HepG2 (cell line): ENCODE data around the gene CMIP. TPM values are rescaled to one million over a fixed set of nuclear protein-coding genes. Genes with fewer than 3 reads are reported as not detected.

ENCODE experiments used
- ATM ChIP-seq: fragments of 450-650 bp; IDR thresholded peaks from 2 replicates; pipeline ENCODE4 v1.7.1; 2017; ENCODE audit warnings: mild to moderate bottlenecking, borderline replicate concordance
- CENPX ChIP-seq: sonication (generic); formaldehyde crosslinking; IDR thresholded peaks from 2 replicates; pipeline ENCODE4 v1.9.0; 2021; ENCODE audit warnings: mild to moderate bottlenecking, missing genetic modification reagents, moderate library complexity
- KAT7 ChIP-seq: IDR thresholded peaks from 2 replicates; pipeline ENCODE4 v1.6.1; 2018; ENCODE audit warnings: borderline replicate concordance, missing compliant biosample characterization
- KDM3A ChIP-seq: IDR thresholded peaks from 2 replicates; pipeline ENCODE4 v1.6.1; 2018; ENCODE audit warnings: low read depth, missing compliant biosample characterization
- MLLT10 ChIP-seq: sonication (generic); formaldehyde crosslinking; IDR thresholded peaks from 2 replicates; pipeline ENCODE4 v1.4.0; 2020; ENCODE audit warnings: missing genetic modification reagents
- NCOA2 ChIP-seq: sonication (generic); formaldehyde crosslinking; IDR thresholded peaks from 2 replicates; pipeline ENCODE4 v1.8.0; 2022; ENCODE audit warnings: inconsistent platforms
- PCBP2 ChIP-seq: fragments of 200-400 bp; formaldehyde crosslinking; optimal IDR thresholded peaks from 2 replicates; pipeline ENCODE3; 2018; ENCODE audit warnings: low read length, low read depth; ENCODE audit not compliant: poor library complexity, severe bottlenecking
- RNF2 ChIP-seq: fragments of 450-650 bp; conservative IDR thresholded peaks from 2 replicates; pipeline ENCODE4 v1.6.1; 2016; ENCODE audit warnings: low read depth
- TFDP2 ChIP-seq: sonication (generic); formaldehyde crosslinking; IDR thresholded peaks from 2 replicates; pipeline ENCODE4 v1.4.0; 2020; ENCODE audit warnings: missing genetic modification reagents
- ZFX ChIP-seq: sonication (generic); formaldehyde crosslinking; IDR thresholded peaks from 2 replicates; pipeline ENCODE4 v1.4.0; 2020; ENCODE audit warnings: mild to moderate bottlenecking, low read depth, missing genetic modification reagents, moderate library complexity
- ZNF142 ChIP-seq: sonication (generic); formaldehyde crosslinking; IDR thresholded peaks from 2 replicates; pipeline ENCODE4 v1.4.0; 2020; ENCODE audit warnings: missing genetic modification reagents
- ZNF318 ChIP-seq: sonication (generic); formaldehyde crosslinking; IDR thresholded peaks from 2 replicates; pipeline ENCODE4 v1.4.0; 2020; ENCODE audit warnings: mild to moderate bottlenecking, missing genetic modification reagents
- ZNF557 ChIP-seq: sonication (generic); formaldehyde crosslinking; IDR thresholded peaks from 2 replicates; pipeline ENCODE4 v1.4.0; 2020; ENCODE audit warnings: missing genetic modification reagents
- polyA plus RNA-seq, 8 experiments: library from polyadenylated mRNA; depleted of rRNA in 3 of 8; stranded (reverse) in 7 of 8; unstranded in 1 of 8; fragments of >200 nt; fragmentation: Illumina TruSeq in 4 of 8; extraction: Trizol in 4 of 8; gene quantifications; 2 replicates each; pipeline versions ENCODE4 v1.2.1 to v1.2.3, GENCODE V29; 2011 to 2016; ENCODE audit warnings: low read depth in 4 of 8, missing spikeins in 1 of 8, mixed read lengths in 1 of 8; ENCODE audit not compliant: insufficient read depth in 1 of 8
- total RNA-seq, 5 experiments: library from RNA; depleted of rRNA; stranded (reverse); fragments of >200 nt; fragmentation: Illumina TruSeq; extraction: Trizol; gene quantifications; 2 replicates each; pipeline ENCODE4 v1.2.3, GENCODE V29; 2016; ENCODE audit warnings: low read depth in 1 of 5

CMIP gene
- total and polyA plus RNA-seq, 2 of the 13 experiments (the other 11 are each of a cell fraction or from before 2014, with no cell fraction given), result 10.9 to 18.1 TPM

- no peak for TF ChIP-seq CENPX
- no peak for TF ChIP-seq ZNF557 (CRISPR knock-in tag)
- TF ChIP-seq PCBP2, result no peak
- TF ChIP-seq ZFX (CRISPR knock-in tag), result no peak
- no peak for TF ChIP-seq ZNF318
- TF ChIP-seq ATM, result no peak
- no peak for TF ChIP-seq RNF2
- no peak for TF ChIP-seq KAT7
- TF ChIP-seq KDM3A (CRISPR knock-in tag), result 0 out of 2 replicates have a peak, but pooled peaks have one; percentile 44
- no peak for TF ChIP-seq NCOA2 (CRISPR knock-in tag)
- TF ChIP-seq MLLT10 (CRISPR knock-in tag), result no peak
- no peak for TF ChIP-seq ZNF142 (CRISPR knock-in tag)
- TF ChIP-seq TFDP2 (CRISPR knock-in tag), result peak; percentile 81
These were observed 285.8 kb downstream of the CMIP start (continued) for GRCh38 chr16:81730090-81731051.
